IMR-90 (cell line): ENCODE measurements around the gene ACACA. TPM values are rescaled to one million over a fixed set of nuclear protein-coding genes. Genes with fewer than 3 reads are reported as not detected.

ENCODE experiments used
- ATAC-seq: fragments of 200-7000 bp; cut with Tn5 transposase; 2 replicates; pipeline ENCODE4 v1.9.1; 2020; ENCODE audit warnings: low read depth, mild to moderate bottlenecking, moderate library complexity
- BruUV-seq: library from RNA; stranded (reverse); fragments of 400-500 nt; replicated peaks from 2 replicates; lab custom pipeline; 2021; lab: Mats Ljungman, UMichigan
- CTCF ChIA-PET: fragments of 300-600 bp; formaldehyde crosslinking; extraction: SDS; loops from one replicate; lab custom pipeline; 2021; ENCODE audit warnings: antibody characterized with exemption; lab: Yijun Ruan, JAX
- POLR2A ChIA-PET: fragments of 300-600 bp; sonication (Branson Sonifier 250); formaldehyde crosslinking; loops from one replicate; lab custom pipeline; 2022; ENCODE audit warnings: antibody characterized with exemption; ENCODE audit not compliant: unreplicated experiment; lab: Charles Lee
- DNase-seq: peaks from one replicate; pipeline ENCODE4 v3.0.0; 2013
- H2AFZ ChIP-seq: replicated peaks from 2 replicates; pipeline ENCODE3; 2013; ENCODE audit warnings: low read length, mild to moderate bottlenecking; ENCODE audit not compliant: poor library complexity
- H2AK5ac ChIP-seq: 2 replicates; pipeline ENCODE4 v1.6.1; 2013; ENCODE audit warnings: low read depth, low read length, inconsistent platforms
- H2AK9ac ChIP-seq: replicated peaks from 2 replicates; pipeline ENCODE3; 2013; ENCODE audit warnings: mild to moderate bottlenecking, low read depth, low read length, moderate library complexity; ENCODE audit not compliant: poor library complexity
- H2BK120ac ChIP-seq: 2 replicates; pipeline ENCODE4 v1.6.1; 2013; ENCODE audit warnings: low read depth, low read length, inconsistent platforms
- H2BK15ac ChIP-seq: 3 replicates; pipeline ENCODE4 v1.6.1; 2013; ENCODE audit warnings: low read depth, low read length, inconsistent platforms
- H2BK20ac ChIP-seq: 2 replicates; pipeline ENCODE4 v1.6.1; 2013; ENCODE audit warnings: low read depth, mild to moderate bottlenecking, inconsistent platforms, low read length, moderate library complexity
- H2BK5ac ChIP-seq: 2 replicates; pipeline ENCODE4 v1.6.1; 2013; ENCODE audit warnings: mild to moderate bottlenecking, low read depth, low read length, inconsistent platforms; ENCODE audit not compliant: poor library complexity, severe bottlenecking
- H3K14ac ChIP-seq: replicated peaks from 2 replicates; pipeline ENCODE4 v1.6.1; 2013; ENCODE audit warnings: low read depth, low read length, inconsistent platforms
- H3K18ac ChIP-seq: 2 replicates; pipeline ENCODE4 v1.6.1; 2013; ENCODE audit warnings: low read depth, low read length, control low read depth
- H3K23ac ChIP-seq: 2 replicates; pipeline ENCODE4 v1.6.1; 2013; ENCODE audit warnings: low read depth, low read length, inconsistent platforms
- H3K27ac ChIP-seq: 2 replicates; pipeline ENCODE4 v1.5.1; 2013; ENCODE audit warnings: mild to moderate bottlenecking, control low read depth, low read length; ENCODE audit not compliant: insufficient read depth
- H3K27me3 ChIP-seq: 2 replicates; pipeline ENCODE4 v1.6.1; 2013; ENCODE audit warnings: low read length; ENCODE audit not compliant: control insufficient read depth, insufficient read depth
- H3K36me3 ChIP-seq: 2 replicates; pipeline ENCODE4 v1.6.1; 2013; ENCODE audit warnings: low read length, mixed read lengths; ENCODE audit not compliant: control insufficient read depth, insufficient read depth
- H3K4ac ChIP-seq: 2 replicates; pipeline ENCODE4 v1.6.1; 2013; ENCODE audit warnings: low read depth, low read length, inconsistent platforms
- H3K4me1 ChIP-seq: 2 replicates; pipeline ENCODE4 v1.6.1; 2013; ENCODE audit warnings: low read length, mixed read lengths; ENCODE audit not compliant: control insufficient read depth, insufficient read depth
- H3K4me2 ChIP-seq: 2 replicates; pipeline ENCODE4 v1.6.1; 2013; ENCODE audit warnings: low read depth, mild to moderate bottlenecking, control low read depth, low read length, moderate library complexity
- H3K4me3 ChIP-seq: 2 replicates; pipeline ENCODE4 v1.5.1; 2013; ENCODE audit warnings: low read depth, mild to moderate bottlenecking, control low read depth, low read length, moderate library complexity; ENCODE audit not compliant: insufficient read depth
- H3K56ac ChIP-seq: 2 replicates; pipeline ENCODE4 v1.6.1; 2013; ENCODE audit warnings: low read length, inconsistent platforms; ENCODE audit not compliant: insufficient read depth; ENCODE audit errors: extremely low read depth
- H3K79me1 ChIP-seq, 2 experiments: 2 replicates each; pipeline ENCODE4 v1.6.1; 2013; ENCODE audit warnings: low read length in 2 of 2, inconsistent platforms in 1 of 2, low read depth in 1 of 2
- H3K9ac ChIP-seq: 2 replicates; pipeline ENCODE4 v1.6.1; 2013; ENCODE audit warnings: low read depth, low read length, control low read depth
- H3K9me1 ChIP-seq: 2 replicates; pipeline ENCODE4 v1.6.1; 2013; ENCODE audit warnings: low read length, inconsistent platforms; ENCODE audit not compliant: insufficient read depth
- H3K9me3 ChIP-seq: 2 replicates; pipeline ENCODE4 v1.6.1; 2013; ENCODE audit warnings: low read length; ENCODE audit not compliant: control insufficient read depth, insufficient read depth
- H4K20me1 ChIP-seq: 2 replicates; pipeline ENCODE4 v1.6.1; 2013; ENCODE audit warnings: low read length, inconsistent platforms; ENCODE audit not compliant: insufficient read depth
- H4K5ac ChIP-seq: 2 replicates; pipeline ENCODE4 v1.6.1; 2013; ENCODE audit warnings: mild to moderate bottlenecking, low read depth, low read length, control low read depth
- H4K8ac ChIP-seq, 2 experiments: 2 replicates each; pipeline ENCODE4 v1.6.1; 2013; ENCODE audit warnings: low read depth in 2 of 2, low read length in 2 of 2, control low read depth in 1 of 2, inconsistent platforms in 1 of 2
- H4K91ac ChIP-seq: 2 replicates; pipeline ENCODE4 v1.6.1; 2013; ENCODE audit warnings: low read depth, low read length, inconsistent platforms; ENCODE audit not compliant: insufficient read depth
- MAZ ChIP-seq: IDR thresholded peaks from 2 replicates; pipeline ENCODE4 v1.6.1; 2012; ENCODE audit warnings: low read depth, mild to moderate bottlenecking, low read length, improper control_type of control experiment, moderate library complexity, borderline replicate concordance
- WGBS, 2 experiments: methylation state at CpG; one replicate each; pipeline versions ENCODE4 v1.1.5 to v1.1.7; 2013; ENCODE audit warnings: missing lambda C conversion rate in 2 of 2; ENCODE audit not compliant: insufficient read length in 1 of 2; ENCODE audit errors: extremely low coverage in 2 of 2; 5-methylcytosine and 5-hydroxymethylcytosine counted together
- dilution Hi-C: fragments of 300-500 bp; cut with HindIII; formaldehyde crosslinking; loops from one replicate; pipeline ENCODE4 v1.14.3; 2018; ENCODE audit warnings: low sequenced_read_pairs; ENCODE audit not compliant: unreplicated experiment
- in situ Hi-C: fragments of 300-500 bp; cut with MboI; formaldehyde crosslinking; loops from 3 replicates; pipeline ENCODE4 v1.14.3; 2019; ENCODE audit warnings: low sequenced_read_pairs, inconsistent platforms, mixed read lengths
- intact Hi-C: fragments of 100-400 bp; cut with micrococcal nuclease; formaldehyde crosslinking; loops from 2 replicates; pipeline ENCODE4 v1.10.0; 2022
- polyA plus RNA-seq, 3 experiments: library from polyadenylated mRNA; depleted of rRNA; stranded (reverse); fragments of >200 nt; gene quantifications; 2 replicates each; pipeline ENCODE4 v1.2.3, GENCODE V29; 2012; ENCODE audit warnings: low replicate concordance in 1 of 3
- total RNA-seq: library from RNA; depleted of rRNA; stranded (reverse); fragments of >200 nt; gene quantifications from 2 replicates; pipeline ENCODE4 v1.2.3, GENCODE V29; 2012

ACACA gene
- total and polyA plus RNA-seq, 2 of the 4 experiments (the other 2 are of a cell fraction) = 21.3 to 39.1 TPM

GRCh38 chr17:37162800-37163199, 243.8 kb downstream of the ACACA start:
- ATAC-seq (no peak), DNase-seq (no peak)
- no peaks in the 10 kb centered on the region for H3K4me1 ChIP-seq
- H3K79me1 ChIP-seq = no peaks in the 10 kb centered on the region; a peak in 1 of 4 replicates
- no peak overlapping the region for H2BK5ac ChIP-seq
- H4K8ac ChIP-seq = no peak overlapping the region
- no peak overlapping the region for H2AFZ ChIP-seq
- ChIA-PET CTCF (no interaction called here), POLR2A (no interaction called here)
- H3K9ac ChIP-seq = no peak overlapping the region
- H3K9me1 ChIP-seq = no peaks in the 10 kb centered on the region; the same call in 1 of the 2 replicates
- WGBS, 2 experiments = 100% methylated on average over 2 of the region's 6 CpGs; no CpG with 5 or more reads in 1 of the 2 experiments
- no peaks in the 10 kb centered on the region for H4K20me1 ChIP-seq
- dilution Hi-C loops (no loop called here), intact Hi-C loops (no loop called here), in situ Hi-C loops (no loop called here)
- H2BK120ac ChIP-seq = no peak overlapping the region
- BruUV-seq = no TSS peak
- H3K27me3 ChIP-seq = no peaks in the 10 kb centered on the region
- no peak overlapping the region for H3K23ac ChIP-seq
- no peak overlapping the region for H3K14ac ChIP-seq
- H3K56ac ChIP-seq = no peak overlapping the region
- no peak overlapping the region for H4K91ac ChIP-seq
- H3K9me3 ChIP-seq = no peaks in the 10 kb centered on the region
- H2AK5ac ChIP-seq = no peak overlapping the region
- H3K18ac ChIP-seq = no peak overlapping the region
- no peak overlapping the region for H2BK20ac ChIP-seq
- H3K4ac ChIP-seq = no peak overlapping the region
- H2BK15ac ChIP-seq = no peak overlapping the region
- no peak overlapping the region for H3K27ac ChIP-seq
- H2AK9ac ChIP-seq = no peak overlapping the region
- H3K4me3 ChIP-seq = no peak overlapping the region
- peaks cover 12% of the 10 kb centered on the region for H3K36me3 ChIP-seq
- no peak overlapping the region for H4K5ac ChIP-seq
- no peak overlapping the region for H3K4me2 ChIP-seq
- no peak for TF ChIP-seq MAZ
